ENCODE data around the gene HOXD8. TPM values are rescaled to one million over a fixed set of nuclear protein-coding genes. Genes with fewer than 3 reads are reported as not detected.

The HOXD8 gene
- total RNA-seq, 1 donor, result 3.3 TPM

- Histone ChIP-seq H3K4me1 (ENCODE audit: insufficient read depth, low read length) (peaks cover 12% of the 10 kb centered on the region), H3K4me2 (ENCODE audit: insufficient read depth, low read length) (no peak overlapping the region), H3K79me2 (ENCODE audit: insufficient read depth, low read length) (no peaks in the 10 kb centered on the region), H4K20me1 (ENCODE audit: insufficient read depth, low read length) (peaks cover 3% of the 10 kb centered on the region), H2AFZ (ENCODE audit: low read length) (no peak overlapping the region), H3K36me3 (ENCODE audit: insufficient read depth, low read length) (no peaks in the 10 kb centered on the region), H3K27ac (ENCODE audit: low read depth, low read length) (no peak overlapping the region), H3K9me3 (ENCODE audit: low read depth, low read length) (no peaks in the 10 kb centered on the region), H3K27me3 (ENCODE audit: insufficient read depth, low read length) (peaks cover 99% of the 10 kb centered on the region), H3K4me3 (ENCODE audit: insufficient read depth, low read length) (no peak overlapping the region)
- TF ChIP-seq CTCF (IDR thresholded peaks at IDR 0.05; ENCODE audit: extremely low read depth, low read depth, low read length), result no peak
- no peak for DNase-seq (ENCODE audit: insufficient read length, low spot score, missing footprints)
Observed at GRCh38 chr2:176099159-176099727, 30.3 kb upstream of the HOXD8 start.

- Histone ChIP-seq H3K27ac (ENCODE audit: low read depth, low read length) (no peak within 1 kb of the TSS), H2AFZ (ENCODE audit: low read length) (no peak within 1 kb of the TSS), H3K27me3 (ENCODE audit: insufficient read depth, low read length) (peaks cover 99% of the 10 kb centered on the region), H3K79me2 (ENCODE audit: insufficient read depth, low read length) (no peaks in the 10 kb centered on the region), H3K36me3 (ENCODE audit: insufficient read depth, low read length) (no peaks in the 10 kb centered on the region), H3K4me3 (ENCODE audit: insufficient read depth, low read length) (no peak within 1 kb of the TSS), H3K4me2 (ENCODE audit: insufficient read depth, low read length) (no peak within 1 kb of the TSS), H4K20me1 (ENCODE audit: insufficient read depth, low read length) (peaks cover 3% of the 10 kb centered on the region), H3K4me1 (ENCODE audit: insufficient read depth, low read length) (peaks cover 12% of the 10 kb centered on the region), H3K9me3 (ENCODE audit: low read depth, low read length) (no peaks in the 10 kb centered on the region)
- TF ChIP-seq CTCF (IDR thresholded peaks at IDR 0.05; ENCODE audit: extremely low read depth, low read depth, low read length), result no peak
- no peak for DNase-seq (ENCODE audit: insufficient read length, low spot score, missing footprints)
Observed at GRCh38 chr2:176099728-176100546, 29.6 kb upstream of the HOXD8 start, which contains the start of gene HOXD12. HOXD12 (plus strand) TSS chr2:176099795; CDS start chr2:176099802, 7 bp downstream.

DNA sequence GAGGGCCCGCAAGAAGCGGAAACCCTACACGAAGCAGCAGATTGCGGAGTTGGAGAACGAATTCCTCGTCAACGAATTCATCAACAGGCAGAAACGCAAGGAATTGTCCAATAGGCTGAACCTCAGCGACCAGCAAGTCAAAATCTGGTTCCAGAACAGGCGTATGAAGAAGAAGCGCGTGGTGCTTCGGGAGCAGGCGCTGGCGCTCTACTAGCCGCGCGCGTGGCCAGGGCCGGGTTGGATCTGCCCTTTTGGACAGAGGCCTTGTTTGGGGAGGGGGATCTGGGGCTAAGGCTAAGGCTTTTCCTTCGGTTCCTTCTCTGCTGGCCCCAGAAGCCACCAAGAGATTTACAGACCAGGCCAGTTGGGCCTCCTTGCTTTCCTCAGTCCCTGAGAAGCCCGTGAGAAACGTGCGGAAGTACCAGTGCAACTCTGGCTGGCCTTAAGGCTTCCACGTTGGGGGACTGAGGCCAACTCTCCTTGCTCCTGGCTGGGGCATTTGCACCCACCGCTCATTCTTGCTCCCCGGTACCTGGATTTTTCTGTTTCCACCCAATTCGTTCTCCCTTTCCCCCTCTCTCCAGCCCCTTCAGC is 28.9 kb upstream of the HOXD8 start:
- Histone ChIP-seq H3K27ac (ENCODE audit: low read depth, low read length) (no peak overlapping the region), H3K4me1 (ENCODE audit: insufficient read depth, low read length) (peaks cover 12% of the 10 kb centered on the region), H2AFZ (ENCODE audit: low read length) (no peak overlapping the region), H4K20me1 (ENCODE audit: insufficient read depth, low read length) (peaks cover 3% of the 10 kb centered on the region), H3K9me3 (ENCODE audit: low read depth, low read length) (no peaks in the 10 kb centered on the region), H3K4me3 (ENCODE audit: insufficient read depth, low read length) (no peak overlapping the region), H3K4me2 (ENCODE audit: insufficient read depth, low read length) (no peak overlapping the region), H3K79me2 (ENCODE audit: insufficient read depth, low read length) (no peaks in the 10 kb centered on the region), H3K27me3 (ENCODE audit: insufficient read depth, low read length) (peaks cover 99% of the 10 kb centered on the region), H3K36me3 (ENCODE audit: insufficient read depth, low read length) (no peaks in the 10 kb centered on the region)
- TF ChIP-seq CTCF (IDR thresholded peaks at IDR 0.05; ENCODE audit: extremely low read depth, low read depth, low read length), result no peak
- DNase-seq (ENCODE audit: insufficient read length, low spot score, missing footprints), result no peak
